ENCODE data around the gene FIBCD1. TPM values are rescaled to one million over a fixed set of nuclear protein-coding genes. Genes with fewer than 3 reads are reported as not detected.

The FIBCD1 gene
- total RNA-seq, 1 donor from 2014 or later = 0.53 TPM

DNA sequence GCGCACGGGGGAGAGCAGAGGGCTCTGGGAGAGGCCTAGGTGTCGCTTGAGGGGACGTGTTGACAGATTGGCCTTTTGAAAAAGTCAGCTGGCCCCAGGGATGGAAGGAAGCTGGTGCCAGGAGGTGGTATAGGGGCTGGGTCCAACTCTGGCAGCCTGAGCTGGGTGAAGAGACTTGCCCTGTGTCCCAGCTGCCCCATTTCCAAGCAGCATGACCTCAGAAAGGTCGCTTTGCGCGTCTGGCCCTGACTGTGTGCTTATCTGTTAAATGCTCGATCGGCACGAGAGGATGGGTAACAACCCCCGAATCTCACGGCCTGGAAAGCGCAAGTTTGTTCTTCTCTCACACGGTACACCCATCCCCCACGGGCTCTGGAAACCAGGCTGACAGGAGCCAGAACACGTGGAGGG is 38.8 kb upstream of the FIBCD1 start:
- no peaks in the 10 kb centered on the region for H3K9me3 Mint-ChIP-seq
- TF ChIP-seq, protein P1, sequence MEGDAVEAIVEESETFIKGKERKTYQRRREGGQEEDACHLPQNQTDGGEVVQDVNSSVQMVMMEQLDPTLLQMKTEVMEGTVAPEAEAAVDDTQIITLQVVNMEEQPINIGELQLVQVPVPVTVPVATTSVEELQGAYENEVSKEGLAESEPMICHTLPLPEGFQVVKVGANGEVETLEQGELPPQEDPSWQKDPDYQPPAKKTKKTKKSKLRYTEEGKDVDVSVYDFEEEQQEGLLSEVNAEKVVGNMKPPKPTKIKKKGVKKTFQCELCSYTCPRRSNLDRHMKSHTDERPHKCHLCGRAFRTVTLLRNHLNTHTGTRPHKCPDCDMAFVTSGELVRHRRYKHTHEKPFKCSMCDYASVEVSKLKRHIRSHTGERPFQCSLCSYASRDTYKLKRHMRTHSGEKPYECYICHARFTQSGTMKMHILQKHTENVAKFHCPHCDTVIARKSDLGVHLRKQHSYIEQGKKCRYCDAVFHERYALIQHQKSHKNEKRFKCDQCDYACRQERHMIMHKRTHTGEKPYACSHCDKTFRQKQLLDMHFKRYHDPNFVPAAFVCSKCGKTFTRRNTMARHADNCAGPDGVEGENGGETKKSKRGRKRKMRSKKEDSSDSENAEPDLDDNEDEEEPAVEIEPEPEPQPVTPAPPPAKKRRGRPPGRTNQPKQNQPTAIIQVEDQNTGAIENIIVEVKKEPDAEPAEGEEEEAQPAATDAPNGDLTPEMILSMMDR (conservative IDR thresholded peaks at IDR 0.05) = no peak
- no peaks in the 10 kb centered on the region for H3K36me3 Mint-ChIP-seq
- peaks cover 16% of the 10 kb centered on the region for H3K27me3 Mint-ChIP-seq
- H3K4me1 Mint-ChIP-seq (ENCODE audit: unreplicated experiment) = peaks cover 15% of the 10 kb centered on the region
- no peak overlapping the region for H3K4me3 Mint-ChIP-seq
- DNase-seq (ENCODE audit: extremely low spot score, unreplicated experiment) = no peak
- no peak overlapping the region for H3K27ac Mint-ChIP-seq

DNA sequence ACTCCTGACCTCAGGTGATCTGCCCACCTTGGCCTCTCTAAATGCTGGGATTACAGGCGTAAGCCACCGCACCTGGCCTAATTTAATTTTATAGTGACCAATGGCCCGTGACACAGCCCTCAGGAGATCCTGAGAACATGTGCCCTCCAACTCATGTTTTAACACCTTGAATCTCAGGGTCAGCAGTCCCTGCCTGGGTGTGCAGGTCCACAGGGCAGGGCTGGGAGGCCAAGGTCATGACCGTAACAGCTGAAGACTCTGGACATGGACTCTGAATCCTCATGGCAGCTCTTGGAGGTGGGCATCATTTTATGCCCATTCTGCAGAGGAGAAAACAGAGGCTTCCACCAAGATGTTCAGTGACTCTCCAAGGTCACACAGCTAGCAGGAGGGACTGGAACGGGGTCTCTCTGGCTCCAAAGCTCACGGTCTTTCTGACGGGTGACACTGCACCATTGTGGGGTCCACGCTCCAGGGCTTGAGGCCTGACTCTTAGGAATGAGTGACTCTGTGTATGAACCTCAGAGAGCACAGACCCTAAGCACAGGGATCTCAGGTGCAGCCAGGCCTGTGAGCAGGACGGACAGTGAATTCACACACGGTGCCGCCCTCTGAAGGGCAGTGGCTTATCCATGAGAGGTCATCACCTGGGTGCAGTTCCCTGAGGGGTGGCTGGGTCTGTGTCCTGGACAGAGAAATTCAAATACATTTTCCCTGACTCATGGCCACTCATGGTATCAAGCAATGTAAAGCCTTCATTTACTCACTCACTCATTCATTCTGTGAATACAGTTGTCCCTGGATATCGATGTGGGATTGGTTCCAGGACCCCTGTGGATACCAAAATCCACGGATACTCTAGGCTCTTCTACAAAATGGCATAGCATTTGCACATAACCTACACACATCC is 37.1 kb upstream of the FIBCD1 start:
- H3K36me3 Mint-ChIP-seq = no peaks in the 10 kb centered on the region
- H3K27me3 Mint-ChIP-seq = peaks cover 25% of the 10 kb centered on the region
- H3K9me3 Mint-ChIP-seq = no peaks in the 10 kb centered on the region
- H3K4me1 Mint-ChIP-seq (ENCODE audit: unreplicated experiment) = peaks cover 19% of the 10 kb centered on the region
- TF ChIP-seq, protein P1 (conservative IDR thresholded peaks at IDR 0.05) = no peak
- no peak overlapping the region for H3K4me3 Mint-ChIP-seq
- H3K27ac Mint-ChIP-seq = no peak overlapping the region
- no peak for DNase-seq (ENCODE audit: extremely low spot score, unreplicated experiment)

DNA sequence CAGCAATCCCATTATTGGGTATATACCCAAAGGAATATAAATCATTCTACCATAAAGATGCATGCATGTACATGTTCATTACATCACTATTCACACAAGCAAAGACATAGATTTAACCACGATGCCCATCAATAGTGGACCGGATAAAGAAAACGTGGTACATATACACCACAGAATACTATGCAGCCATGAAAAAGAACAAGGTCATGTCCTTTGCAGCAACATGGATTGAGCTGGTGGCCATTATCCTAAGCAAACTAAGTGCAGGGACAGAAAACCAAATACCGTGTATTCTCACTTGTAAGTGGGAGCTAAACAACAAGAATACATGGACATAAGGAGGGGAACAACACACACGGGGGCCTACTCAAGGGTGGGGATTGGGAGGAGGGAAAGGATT is 36.1 kb upstream of the FIBCD1 start:
- Mint-ChIP-seq H3K27me3 (peaks cover 25% of the 10 kb centered on the region), H3K4me1 (ENCODE audit: unreplicated experiment) (peaks cover 10% of the 10 kb centered on the region), H3K36me3 (no peaks in the 10 kb centered on the region), H3K4me3 (no peak overlapping the region), H3K27ac (no peak overlapping the region), H3K9me3 (no peaks in the 10 kb centered on the region)
- no peak for DNase-seq (ENCODE audit: extremely low spot score, unreplicated experiment)
- TF ChIP-seq, protein P1 (conservative IDR thresholded peaks at IDR 0.05) = no peak

DNA sequence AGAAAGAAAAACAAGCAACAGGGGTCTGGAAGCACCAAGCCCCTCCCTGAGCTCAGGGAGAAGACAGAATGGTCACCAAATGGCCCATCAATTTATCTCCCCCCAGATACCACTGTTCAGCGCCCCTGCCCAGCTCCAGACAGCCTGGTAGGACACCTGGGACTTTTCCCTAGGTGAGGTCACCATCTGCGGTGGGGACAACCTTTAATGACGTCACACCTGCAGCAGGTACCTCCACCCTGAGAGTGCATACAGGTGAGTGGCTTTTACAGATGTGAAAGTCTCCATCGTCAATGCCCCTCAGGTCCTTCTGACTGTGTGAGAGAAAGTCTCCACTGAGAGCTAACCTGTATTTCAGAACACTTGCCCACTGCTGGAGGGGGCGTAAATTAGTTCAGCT is 35.6 kb upstream of the FIBCD1 start:
- TF ChIP-seq, protein P1 (conservative IDR thresholded peaks at IDR 0.05) = no peak
- H3K36me3 Mint-ChIP-seq = no peaks in the 10 kb centered on the region
- H3K4me3 Mint-ChIP-seq = no peak overlapping the region
- peaks cover 9% of the 10 kb centered on the region for H3K4me1 Mint-ChIP-seq (ENCODE audit: unreplicated experiment)
- no peak for DNase-seq (ENCODE audit: extremely low spot score, unreplicated experiment)
- H3K9me3 Mint-ChIP-seq = no peaks in the 10 kb centered on the region
- H3K27me3 Mint-ChIP-seq = peaks cover 25% of the 10 kb centered on the region
- H3K27ac Mint-ChIP-seq = no peak overlapping the region

DNA sequence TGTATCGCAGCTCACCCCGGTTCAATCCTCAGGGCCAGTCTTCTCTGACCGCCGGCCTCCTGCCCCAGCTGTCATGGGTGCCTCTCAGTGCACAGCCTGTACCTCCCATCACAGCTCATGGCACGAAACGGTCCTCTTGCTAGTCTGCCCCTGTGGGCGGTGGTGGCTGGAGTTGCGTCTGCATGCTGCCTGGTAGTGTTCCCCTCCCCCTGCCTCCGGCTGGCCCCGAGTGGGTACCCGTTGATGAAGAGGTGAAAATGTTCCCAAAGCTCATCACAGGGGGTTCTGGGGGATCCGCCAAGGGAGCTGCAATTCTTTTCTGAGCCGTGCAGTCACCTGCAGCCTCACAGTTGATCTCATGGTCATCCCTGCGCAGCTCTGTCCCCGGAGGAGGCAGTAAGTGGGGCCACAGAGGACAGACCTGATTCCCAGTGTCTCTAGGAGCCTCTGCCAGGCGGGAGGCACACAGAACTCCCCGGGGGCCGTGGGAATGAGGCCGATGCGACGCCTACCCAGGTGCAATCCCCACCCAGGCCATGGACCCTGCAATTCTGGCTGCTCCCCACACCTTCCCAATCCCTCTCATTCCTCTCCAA is 34.7 kb upstream of the FIBCD1 start:
- Mint-ChIP-seq H3K36me3 (no peaks in the 10 kb centered on the region), H3K4me3 (no peak overlapping the region), H3K9me3 (no peaks in the 10 kb centered on the region), H3K27ac (no peak overlapping the region), H3K27me3 (peaks cover 25% of the 10 kb centered on the region), H3K4me1 (ENCODE audit: unreplicated experiment) (peaks cover 9% of the 10 kb centered on the region)
- DNase-seq (ENCODE audit: extremely low spot score, unreplicated experiment) = peak; percentile 62
- TF ChIP-seq, protein P1 (conservative IDR thresholded peaks at IDR 0.05) = no peak
